Neural cell (in vitro differentiated cells): ENCODE results near the gene UVRAG.

Experiments
- CTCF ChIP-seq: fragments of 450-650 bp; IDR thresholded peaks from 2 replicates; pipeline ENCODE4 v1.5.1; 2014; ENCODE audit warnings: antibody characterized with exemption, mild to moderate bottlenecking, moderate library complexity; ENCODE audit not compliant: poor library complexity, severe bottlenecking
- EP300 ChIP-seq: fragments of 450-650 bp; conservative IDR thresholded peaks from 2 replicates; pipeline ENCODE4 v1.6.1; 2014; ENCODE audit warnings: antibody characterized with exemption, mild to moderate bottlenecking, moderate library complexity; ENCODE audit not compliant: poor library complexity, severe bottlenecking
- EZH2 ChIP-seq: fragments of 200-600, 300-800 bp; shearing (Covaris generic), sonication (generic); IDR thresholded peaks from 2 replicates; pipeline ENCODE4 v1.6.1; 2014; ENCODE audit warnings: antibody characterized with exemption, low read length, borderline replicate concordance, mild to moderate bottlenecking; ENCODE audit not compliant: insufficient read depth, poor library complexity, severe bottlenecking
- MXI1 ChIP-seq: fragments of 450-650 bp; conservative IDR thresholded peaks from 2 replicates; pipeline ENCODE4 v1.6.1; 2014; ENCODE audit warnings: antibody characterized with exemption, mild to moderate bottlenecking; ENCODE audit not compliant: poor library complexity, severe bottlenecking
- POLR2AphosphoS5 ChIP-seq: IDR thresholded peaks from 2 replicates; pipeline ENCODE4 v1.6.1; 2012
- RAD21 ChIP-seq: fragments of 450-650 bp; conservative IDR thresholded peaks from 2 replicates; pipeline ENCODE4 v1.6.1; 2014; ENCODE audit warnings: antibody characterized with exemption, mild to moderate bottlenecking, moderate library complexity
- SMC3 ChIP-seq: fragments of 450-650 bp; conservative IDR thresholded peaks from 2 replicates; pipeline ENCODE4 v1.6.1; 2014; ENCODE audit warnings: antibody characterized with exemption, mild to moderate bottlenecking, moderate library complexity; ENCODE audit not compliant: poor library complexity
- TAF1 ChIP-seq: IDR thresholded peaks from 2 replicates; pipeline ENCODE4 v1.6.1; 2012; ENCODE audit warnings: low read depth
- TF ChIP-seq, protein P1 (sequence below): IDR thresholded peaks from 2 replicates; pipeline ENCODE4 v1.6.1; 2012; ENCODE audit warnings: borderline replicate concordance

DNA sequence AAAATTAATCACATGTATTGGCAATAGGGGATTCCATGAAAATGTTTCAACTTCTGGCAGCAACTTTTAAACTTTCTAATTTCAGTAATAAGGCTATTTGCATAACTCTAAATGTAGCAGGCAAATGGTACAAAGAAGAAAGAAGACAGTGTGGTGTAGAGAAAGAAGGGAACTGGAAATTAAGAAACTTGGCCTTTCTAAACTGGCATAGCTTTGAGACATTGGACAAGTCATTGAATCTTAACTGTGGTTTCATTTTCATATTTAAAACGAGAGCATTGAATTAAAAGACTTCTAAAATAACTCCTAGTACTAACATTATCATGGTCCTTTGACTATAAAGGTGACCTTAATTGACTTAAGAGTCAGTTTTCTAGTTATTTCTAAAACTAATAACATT lies 125.0 kb downstream of the UVRAG start:
- TF ChIP-seq POLR2AphosphoS5 = no peak
- no peak for TF ChIP-seq EZH2
- no peak for TF ChIP-seq CTCF
- no peak for TF ChIP-seq TAF1
- no peak for TF ChIP-seq EP300
- no peak for TF ChIP-seq RAD21
- no peak for TF ChIP-seq SMC3
- TF ChIP-seq, protein P1, sequence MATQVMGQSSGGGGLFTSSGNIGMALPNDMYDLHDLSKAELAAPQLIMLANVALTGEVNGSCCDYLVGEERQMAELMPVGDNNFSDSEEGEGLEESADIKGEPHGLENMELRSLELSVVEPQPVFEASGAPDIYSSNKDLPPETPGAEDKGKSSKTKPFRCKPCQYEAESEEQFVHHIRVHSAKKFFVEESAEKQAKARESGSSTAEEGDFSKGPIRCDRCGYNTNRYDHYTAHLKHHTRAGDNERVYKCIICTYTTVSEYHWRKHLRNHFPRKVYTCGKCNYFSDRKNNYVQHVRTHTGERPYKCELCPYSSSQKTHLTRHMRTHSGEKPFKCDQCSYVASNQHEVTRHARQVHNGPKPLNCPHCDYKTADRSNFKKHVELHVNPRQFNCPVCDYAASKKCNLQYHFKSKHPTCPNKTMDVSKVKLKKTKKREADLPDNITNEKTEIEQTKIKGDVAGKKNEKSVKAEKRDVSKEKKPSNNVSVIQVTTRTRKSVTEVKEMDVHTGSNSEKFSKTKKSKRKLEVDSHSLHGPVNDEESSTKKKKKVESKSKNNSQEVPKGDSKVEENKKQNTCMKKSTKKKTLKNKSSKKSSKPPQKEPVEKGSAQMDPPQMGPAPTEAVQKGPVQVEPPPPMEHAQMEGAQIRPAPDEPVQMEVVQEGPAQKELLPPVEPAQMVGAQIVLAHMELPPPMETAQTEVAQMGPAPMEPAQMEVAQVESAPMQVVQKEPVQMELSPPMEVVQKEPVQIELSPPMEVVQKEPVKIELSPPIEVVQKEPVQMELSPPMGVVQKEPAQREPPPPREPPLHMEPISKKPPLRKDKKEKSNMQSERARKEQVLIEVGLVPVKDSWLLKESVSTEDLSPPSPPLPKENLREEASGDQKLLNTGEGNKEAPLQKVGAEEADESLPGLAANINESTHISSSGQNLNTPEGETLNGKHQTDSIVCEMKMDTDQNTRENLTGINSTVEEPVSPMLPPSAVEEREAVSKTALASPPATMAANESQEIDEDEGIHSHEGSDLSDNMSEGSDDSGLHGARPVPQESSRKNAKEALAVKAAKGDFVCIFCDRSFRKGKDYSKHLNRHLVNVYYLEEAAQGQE = no peak
- TF ChIP-seq MXI1 = no peak
